Esophagus squamous epithelium (tissue), 5 donors: ENCODE data around the gene KLHL29. TPM values are rescaled to one million over a fixed set of nuclear protein-coding genes. Genes with fewer than 3 reads are reported as not detected.

Experiments
- DNase-seq: peaks from one replicate; lab custom pipeline; 2025; lab: John Stamatoyannopoulos, UW
- H3K27ac ChIP-seq, 4 donors: fragments of 200-600 bp; sonication (generic); one replicate each; pipeline ENCODE4 v1.5.1; 2016 to 2019; ENCODE audit warnings: mild to moderate bottlenecking in 1 of 4
- H3K27me3 ChIP-seq, 4 donors: fragments of 200-600 bp; sonication (generic); 1 replicate in 3 of 4; 2 replicates in 1 of 4; pipeline versions ENCODE4 v1.5.1 to v1.6.0; 2017 to 2021; ENCODE audit warnings: antibody characterized with exemption in 1 of 4
- H3K36me3 ChIP-seq, 3 donors: fragments of 200-600 bp; sonication (generic); one replicate each; pipeline ENCODE4 v1.5.1; 2016 to 2019
- H3K4me1 ChIP-seq, 3 donors: fragments of 200-600 bp; sonication (generic); one replicate each; pipeline ENCODE4 v1.5.1; 2017 to 2019
- H3K4me3 ChIP-seq, 4 donors: fragments of 200-600 bp; sonication (generic); 1 replicate in 3 of 4; 2 replicates in 1 of 4; pipeline ENCODE4 v1.5.1; 2016 to 2019; ENCODE audit warnings: mild to moderate bottlenecking in 2 of 4, moderate library complexity in 1 of 4
- H3K9me3 ChIP-seq, 3 donors: fragments of 200-600 bp; sonication (generic); one replicate each; pipeline ENCODE4 v1.5.1; 2016 to 2019
- POLR2A ChIP-seq, 4 donors: fragments of 450-650 bp; IDR thresholded peaks; one replicate each; pipeline ENCODE4 v1.6.1; 2017; ENCODE audit warnings: antibody characterized with exemption in 4 of 4, mild to moderate bottlenecking in 4 of 4, moderate library complexity in 3 of 4
- WGBS, 2 donors: methylation state at CpG; one replicate each; pipeline ENCODE4 v1.1.5; 2018; 5-methylcytosine and 5-hydroxymethylcytosine counted together
- intact Hi-C: fragments of 100-400 bp; cut with DNase I; formaldehyde crosslinking; loops from one replicate; pipeline ENCODE4 v1.15.0; 2022
- total RNA-seq, 4 donors: library from RNA; depleted of rRNA; stranded (reverse); fragments of >200 nt; gene quantifications; one replicate each; pipeline ENCODE4 v1.1.0, GENCODE V29; 2016
- TF ChIP-seq, protein P1 (sequence below), 6 experiments: fragments of 450-650 bp in 4 of 6; fragments of 200-600 bp in 2 of 6; sonication (generic) in 2 of 6; IDR thresholded peaks; one replicate each; pipeline ENCODE4 v1.5.1; 2016 to 2019; ENCODE audit warnings: antibody characterized with exemption in 6 of 6, mild to moderate bottlenecking in 4 of 6, moderate library complexity in 4 of 6
- donor health status: DM: yes; HTN: yes; CAD: no.

Gene KLHL29
- total RNA-seq, 4 donors from 2014 or later, result 3.4 to 11.8 (median 5.9) TPM

DNA sequence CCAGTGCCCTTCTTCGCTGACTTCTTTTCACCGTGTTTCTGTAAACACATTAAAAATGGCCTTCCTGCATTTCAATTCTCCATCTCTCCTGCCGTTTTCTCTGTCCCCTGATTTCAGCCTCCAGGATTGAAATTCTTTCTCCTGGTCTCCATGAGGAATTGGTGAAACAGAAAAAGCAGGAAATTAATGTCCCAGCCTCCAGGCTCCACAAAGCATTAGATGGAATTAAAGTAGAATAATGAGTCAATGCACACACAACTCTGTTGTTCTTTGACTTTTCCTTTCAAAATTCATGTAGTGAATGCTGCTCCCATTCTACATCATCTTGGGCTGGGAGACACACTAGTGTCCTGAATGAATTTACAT lies 209.5 kb downstream of the KLHL29 start:
- DNase-seq, result no peak
- Histone ChIP-seq H3K9me3 (no peaks in the 10 kb centered on the region), H3K27ac (peak overlapping the region in 3 of 4 donors; percentile 59 to 72 (median 69)), H3K4me1 (peaks cover 15 to 83% (median 36%) of the 10 kb centered on the region in 3 donors), H3K4me3 (no peak overlapping the region), H3K27me3 (no peaks in the 10 kb centered on the region), H3K36me3 (no peaks in the 10 kb centered on the region)
- 42 to 60% methylated on average over 3 of the region's 3 CpGs for WGBS, 2 donors
- intact Hi-C loops, result no loop called here
- TF ChIP-seq, protein P1, sequence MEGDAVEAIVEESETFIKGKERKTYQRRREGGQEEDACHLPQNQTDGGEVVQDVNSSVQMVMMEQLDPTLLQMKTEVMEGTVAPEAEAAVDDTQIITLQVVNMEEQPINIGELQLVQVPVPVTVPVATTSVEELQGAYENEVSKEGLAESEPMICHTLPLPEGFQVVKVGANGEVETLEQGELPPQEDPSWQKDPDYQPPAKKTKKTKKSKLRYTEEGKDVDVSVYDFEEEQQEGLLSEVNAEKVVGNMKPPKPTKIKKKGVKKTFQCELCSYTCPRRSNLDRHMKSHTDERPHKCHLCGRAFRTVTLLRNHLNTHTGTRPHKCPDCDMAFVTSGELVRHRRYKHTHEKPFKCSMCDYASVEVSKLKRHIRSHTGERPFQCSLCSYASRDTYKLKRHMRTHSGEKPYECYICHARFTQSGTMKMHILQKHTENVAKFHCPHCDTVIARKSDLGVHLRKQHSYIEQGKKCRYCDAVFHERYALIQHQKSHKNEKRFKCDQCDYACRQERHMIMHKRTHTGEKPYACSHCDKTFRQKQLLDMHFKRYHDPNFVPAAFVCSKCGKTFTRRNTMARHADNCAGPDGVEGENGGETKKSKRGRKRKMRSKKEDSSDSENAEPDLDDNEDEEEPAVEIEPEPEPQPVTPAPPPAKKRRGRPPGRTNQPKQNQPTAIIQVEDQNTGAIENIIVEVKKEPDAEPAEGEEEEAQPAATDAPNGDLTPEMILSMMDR (IDR thresholded peaks at IDR 0.05), result no peak
- no peak for TF ChIP-seq POLR2A (IDR thresholded peaks at IDR 0.05)

DNA sequence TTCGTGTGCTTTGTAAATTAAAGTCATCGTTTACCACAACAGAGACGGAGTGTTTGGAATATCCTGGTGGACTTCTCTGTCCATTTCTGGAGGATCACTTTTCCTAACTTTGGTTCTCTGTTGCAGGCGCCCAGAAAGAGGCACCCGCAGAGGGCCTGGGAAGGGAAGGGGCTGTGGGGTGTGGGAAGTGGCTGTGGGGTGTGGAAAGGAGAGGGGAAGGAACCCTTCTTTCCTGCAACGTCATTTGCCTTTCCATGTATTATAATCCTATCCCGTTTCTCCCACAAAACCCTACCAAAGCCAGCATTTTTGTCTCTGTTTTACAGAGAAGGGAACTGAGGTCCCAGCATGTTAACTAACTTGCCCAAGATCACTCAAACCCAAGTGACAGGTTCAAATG lies 210.0 kb downstream of the KLHL29 start:
- H3K27ac ChIP-seq, result peak overlapping the region; percentile 4 to 81 (median 70)

DNA sequence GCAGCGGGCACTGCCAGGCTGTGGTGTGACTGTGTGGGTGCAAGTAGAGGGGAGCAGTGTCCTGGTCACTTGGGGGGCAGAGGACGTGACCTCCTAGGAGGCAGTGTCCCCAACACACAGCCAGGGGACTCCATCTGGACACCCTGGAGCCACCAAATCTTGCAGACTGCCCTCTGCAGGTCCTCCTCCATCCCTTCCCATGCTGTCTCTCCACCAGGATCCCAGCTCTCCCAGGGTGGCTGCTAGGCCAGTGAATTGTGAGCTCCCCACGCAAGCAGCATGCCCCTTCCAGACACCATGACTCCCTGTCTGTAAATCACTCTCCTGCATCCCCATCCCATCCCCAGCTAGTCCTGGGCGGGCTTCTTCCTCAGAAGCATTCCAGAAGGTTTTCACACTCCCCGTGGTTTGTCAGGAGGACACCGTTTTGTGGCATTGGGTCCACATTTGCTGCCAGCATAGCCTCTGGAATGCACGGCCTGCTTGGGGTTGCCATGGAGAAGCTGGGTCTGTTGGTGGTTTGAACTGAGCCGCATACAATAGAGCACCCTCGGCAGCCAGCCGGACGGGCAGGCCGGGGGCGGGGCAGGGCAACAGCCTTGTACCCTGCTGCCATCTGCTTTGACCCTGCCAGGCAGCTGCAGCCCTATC lies 210.7 kb downstream of the KLHL29 start:
- H3K27me3 ChIP-seq, result no peaks in the 10 kb centered on the region
- H3K27ac ChIP-seq, result peak overlapping the region; percentile 19 to 81 (median 70)
- no peaks in the 10 kb centered on the region for H3K36me3 ChIP-seq
- H3K9me3 ChIP-seq, result no peaks in the 10 kb centered on the region
- DNase-seq, result no peak
- TF ChIP-seq, protein P1 (IDR thresholded peaks at IDR 0.05), result no peak
- TF ChIP-seq POLR2A (IDR thresholded peaks at IDR 0.05), result no peak
- intact Hi-C loops, result no loop called here
- WGBS, 2 donors, result 36 to 43% methylated on average over 9 to 10 of the region's 13 CpGs
- peak overlapping the region in 1 of 4 donors; percentile 18 for H3K4me3 ChIP-seq
- peaks cover 9 to 79% (median 25%) of the 10 kb centered on the region in 3 donors for H3K4me1 ChIP-seq

More for the DNA sequence above, 210.0 kb downstream of the KLHL29 start:
- Histone ChIP-seq H3K9me3 (no peaks in the 10 kb centered on the region), H3K4me3 (no peak overlapping the region), H3K36me3 (no peaks in the 10 kb centered on the region), H3K4me1 (peaks cover 11 to 78% (median 31%) of the 10 kb centered on the region in 3 donors), H3K27me3 (no peaks in the 10 kb centered on the region)
- intact Hi-C loops, result no loop called here
- DNase-seq, result no peak
- TF ChIP-seq POLR2A (IDR thresholded peaks at IDR 0.05), result no peak
- TF ChIP-seq, protein P1 (IDR thresholded peaks at IDR 0.05), result no peak
- 82 to 86% methylated on average over 5 to 7 of the region's 7 CpGs for WGBS, 2 donors

DNA sequence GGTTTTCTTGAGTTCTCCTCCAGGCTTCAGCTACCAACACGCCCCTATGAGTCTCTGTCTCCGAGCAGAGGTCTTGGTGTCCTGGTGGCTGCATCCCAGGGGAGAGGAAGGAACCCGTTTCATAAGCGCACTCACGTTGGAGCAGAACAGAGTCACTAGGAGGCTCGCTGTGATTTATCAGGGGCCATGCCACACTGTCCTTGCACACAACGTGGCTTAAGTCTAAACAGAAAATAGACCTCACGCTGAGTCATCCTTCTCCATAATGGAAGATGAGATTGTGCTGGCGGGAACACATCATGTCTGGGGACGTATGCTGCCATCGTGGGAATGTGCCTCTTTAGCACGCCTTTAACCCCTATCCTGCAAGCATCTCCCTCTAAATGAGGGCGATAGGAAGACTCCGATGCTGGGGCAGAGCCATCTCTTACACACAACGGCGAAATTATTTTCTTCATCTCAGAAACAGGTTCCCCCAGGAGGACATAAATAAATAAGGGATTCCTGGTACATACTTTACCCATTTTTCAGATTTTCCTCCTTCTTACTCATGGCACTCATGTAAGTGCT lies 211.4 kb downstream of the KLHL29 start:
- peak overlapping the region in 1 of 4 donors; percentile 18 for H3K4me3 ChIP-seq
- H3K4me1 ChIP-seq, result peaks cover 9 to 74% (median 25%) of the 10 kb centered on the region in 3 donors
- peak overlapping the region; percentile 19 to 81 (median 70) for H3K27ac ChIP-seq
- H3K27me3 ChIP-seq, result no peaks in the 10 kb centered on the region
- H3K9me3 ChIP-seq, result no peaks in the 10 kb centered on the region
- intact Hi-C loops, result no loop called here
- 62 to 66% methylated on average over 15 to 16 of the region's 16 CpGs for WGBS, 2 donors
- no peak for DNase-seq
- no peaks in the 10 kb centered on the region for H3K36me3 ChIP-seq
- TF ChIP-seq, protein P1 (IDR thresholded peaks at IDR 0.05), result no peak
- no peak for TF ChIP-seq POLR2A (IDR thresholded peaks at IDR 0.05)

DNA sequence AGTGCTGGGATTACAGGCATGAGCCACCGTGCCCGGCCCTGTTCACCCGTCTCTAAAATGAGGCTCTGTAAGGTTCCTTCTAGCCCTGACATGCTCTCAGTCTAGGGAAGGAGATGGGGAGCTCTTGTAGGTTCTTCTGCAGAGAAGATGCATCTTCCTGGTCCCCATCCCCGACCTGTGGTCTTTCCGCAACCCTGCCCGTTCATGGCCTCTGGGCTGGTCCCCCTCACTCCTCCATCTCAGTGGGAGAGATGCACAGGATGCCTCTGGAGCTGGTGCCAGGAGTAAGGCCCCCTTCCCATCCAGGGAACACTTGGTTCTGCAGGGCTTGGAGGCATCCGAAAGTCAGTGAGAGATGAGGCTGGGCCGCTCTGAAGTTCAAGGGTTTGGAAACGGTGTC lies 212.7 kb downstream of the KLHL29 start:
- Histone ChIP-seq H3K27me3 (no peaks in the 10 kb centered on the region), H3K27ac (peak overlapping the region in 1 of 4 donors; percentile 36), H3K4me3 (no peak overlapping the region), H3K36me3 (no peaks in the 10 kb centered on the region), H3K4me1 (peaks cover 9 to 73% (median 22%) of the 10 kb centered on the region in 3 donors), H3K9me3 (no peaks in the 10 kb centered on the region)
- intact Hi-C loops, result no loop called here
- no peak for DNase-seq
- TF ChIP-seq, protein P1 (IDR thresholded peaks at IDR 0.05), result no peak
- TF ChIP-seq POLR2A (IDR thresholded peaks at IDR 0.05), result no peak
- whole genome bisulfite sequencing, 2 donors, result 84 to 89% methylated on average over 6 to 9 of the region's 9 CpGs
